Germinal center (tissue), 1 donor: ENCODE measurements around the gene CFL1.
"Not testable (repeated sequence)": the region's sequence is repeated elsewhere in the genome, so short reads cannot be mapped to it uniquely, and the experiment has no call there.

Experiments used
- DNase-seq: peaks from one replicate; pipeline ENCODE4 v3.0.0; 2012; ENCODE audit warnings: mixed read lengths, low spot score

The CFL1 gene

DNA sequence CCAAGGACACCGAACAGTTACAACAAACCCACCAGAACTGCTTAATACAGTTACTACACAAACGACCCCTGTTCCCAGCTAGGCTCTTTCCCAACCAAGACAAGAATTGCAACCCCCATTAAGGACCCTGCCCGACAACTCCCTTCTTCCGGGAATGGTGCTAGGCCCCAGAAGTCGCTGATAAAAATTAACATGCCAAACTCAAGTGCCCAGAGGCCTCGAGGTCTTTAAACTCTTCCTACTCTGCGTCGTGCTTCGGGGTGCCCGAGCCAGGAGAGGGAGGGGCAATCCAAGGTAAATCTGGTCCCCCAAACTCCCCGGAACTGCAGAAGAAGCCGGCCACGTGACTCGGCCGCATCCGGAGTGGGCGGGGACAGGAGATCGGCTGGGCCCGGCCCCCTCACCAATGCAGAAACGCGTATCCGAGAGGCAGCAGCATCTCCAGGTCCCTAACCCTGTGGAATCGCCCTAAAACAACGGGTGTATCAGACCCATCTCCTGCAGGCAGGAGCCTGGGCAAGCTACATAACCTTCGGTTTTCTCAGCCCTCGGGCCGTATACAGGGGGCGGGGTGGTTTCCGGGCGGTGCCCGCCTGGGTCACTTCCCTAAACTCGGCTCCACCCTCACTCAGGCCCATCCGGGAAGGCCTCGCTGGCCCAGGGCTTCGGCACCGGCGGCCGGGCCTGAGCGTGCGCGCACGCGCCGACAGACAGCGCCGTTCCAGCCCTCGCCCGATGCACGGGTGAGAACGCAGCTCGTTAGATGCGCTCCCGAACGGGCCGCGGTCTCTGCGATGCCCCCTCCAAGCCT lies 1.1 kb downstream of the CFL1 start:
- DNase-seq = peak; percentile 69

DNA sequence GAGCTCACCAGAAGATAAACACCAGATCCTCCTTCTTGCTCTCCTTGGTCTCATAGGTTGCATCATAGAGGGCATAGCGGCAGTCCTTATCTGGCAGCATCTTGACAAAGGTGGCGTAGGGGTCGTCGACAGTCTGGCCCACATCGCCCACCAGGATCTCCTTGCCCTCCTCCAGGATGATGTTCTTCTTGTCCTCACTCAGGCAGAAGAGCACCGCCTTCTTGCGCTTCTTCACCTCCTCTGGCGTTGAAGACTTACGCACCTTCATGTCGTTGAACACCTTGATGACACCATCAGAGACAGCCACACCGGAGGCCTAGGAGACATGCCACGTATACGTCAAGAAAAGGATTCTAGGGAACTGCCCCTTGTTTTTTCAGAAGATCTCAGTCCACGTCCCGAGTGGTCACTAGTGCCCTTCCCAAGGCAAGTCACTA lies 2.0 kb downstream of the CFL1 start:
- no peak for DNase-seq

GRCh38 chr11:65854852-65855837 lies 2.8 kb downstream of the CFL1 start:
- no peak for DNase-seq

GRCh38 chr11:65854161-65854592 lies 3.8 kb downstream of the CFL1 start:
- no peak for DNase-seq

DNA sequence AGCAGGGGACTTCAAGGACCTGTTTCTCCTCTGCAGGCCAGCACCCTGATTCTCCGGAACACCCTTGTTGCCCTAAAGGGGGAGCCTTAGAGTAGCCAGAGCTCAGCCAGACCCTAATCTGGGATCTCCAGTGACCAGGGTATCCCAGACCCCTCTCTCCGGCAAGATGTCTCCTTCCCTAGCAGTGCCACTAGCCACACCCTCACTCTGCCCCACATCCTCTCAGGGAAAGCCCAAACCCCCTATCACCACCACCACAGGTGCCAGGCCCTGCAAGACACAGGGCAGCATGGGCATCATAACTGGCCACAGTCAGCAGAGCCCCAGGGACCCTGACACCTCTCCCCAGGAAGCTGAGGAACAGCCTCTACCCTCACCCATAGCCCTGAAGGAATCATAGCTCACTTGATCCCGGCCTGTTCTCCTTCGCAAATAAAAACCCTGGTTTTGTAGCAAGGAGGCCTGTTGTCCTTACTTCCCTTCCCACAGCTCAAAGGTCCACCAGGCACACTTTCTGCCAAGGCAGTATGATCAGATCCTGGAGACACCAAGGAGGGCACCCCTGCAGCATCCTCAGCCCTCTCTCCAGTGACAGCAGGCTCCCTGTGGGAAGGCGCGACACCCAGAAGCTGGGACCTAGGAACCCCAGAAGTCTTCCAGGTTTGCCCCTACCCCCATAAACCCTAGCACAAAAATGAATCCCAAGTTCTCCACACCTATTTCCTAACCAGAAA lies 4.6 kb downstream of the CFL1 start:
- no peak for DNase-seq

DNA sequence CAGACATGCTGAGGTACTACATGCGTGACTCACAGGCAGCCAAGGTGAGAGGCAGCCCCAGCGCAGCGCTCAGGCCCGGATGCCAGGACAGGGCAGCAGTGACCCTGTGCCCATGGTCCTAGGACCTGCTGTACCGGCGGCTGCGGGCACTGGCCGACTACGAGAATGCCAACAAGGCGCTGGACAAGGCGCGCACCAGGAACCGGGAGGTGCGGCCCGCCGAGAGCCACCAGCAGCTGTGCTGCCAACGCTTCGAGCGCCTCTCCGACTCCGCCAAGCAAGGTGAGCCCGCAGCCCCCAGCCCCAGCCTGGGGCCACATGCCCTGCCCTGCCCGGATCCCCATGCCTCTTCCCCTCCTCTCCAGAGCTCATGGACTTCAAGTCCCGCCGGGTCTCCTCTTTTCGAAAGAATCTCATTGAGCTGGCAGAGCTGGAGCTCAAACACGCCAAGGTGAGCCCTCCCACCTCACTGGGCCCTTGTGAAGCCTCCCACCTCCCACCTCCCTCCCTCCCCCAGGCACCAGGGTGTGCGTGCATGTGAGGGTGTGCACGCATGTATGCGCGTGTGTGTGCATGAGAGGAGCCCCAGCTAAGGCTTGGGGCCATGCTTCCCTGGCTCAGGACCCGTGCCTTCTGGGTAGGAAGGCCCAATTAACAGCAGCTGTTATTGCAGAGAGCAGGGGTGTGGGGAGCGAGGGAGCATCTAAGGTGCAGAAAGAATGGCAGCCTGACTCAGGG lies 5.3 kb downstream of the CFL1 start:
- DNase-seq = no peak

DNA sequence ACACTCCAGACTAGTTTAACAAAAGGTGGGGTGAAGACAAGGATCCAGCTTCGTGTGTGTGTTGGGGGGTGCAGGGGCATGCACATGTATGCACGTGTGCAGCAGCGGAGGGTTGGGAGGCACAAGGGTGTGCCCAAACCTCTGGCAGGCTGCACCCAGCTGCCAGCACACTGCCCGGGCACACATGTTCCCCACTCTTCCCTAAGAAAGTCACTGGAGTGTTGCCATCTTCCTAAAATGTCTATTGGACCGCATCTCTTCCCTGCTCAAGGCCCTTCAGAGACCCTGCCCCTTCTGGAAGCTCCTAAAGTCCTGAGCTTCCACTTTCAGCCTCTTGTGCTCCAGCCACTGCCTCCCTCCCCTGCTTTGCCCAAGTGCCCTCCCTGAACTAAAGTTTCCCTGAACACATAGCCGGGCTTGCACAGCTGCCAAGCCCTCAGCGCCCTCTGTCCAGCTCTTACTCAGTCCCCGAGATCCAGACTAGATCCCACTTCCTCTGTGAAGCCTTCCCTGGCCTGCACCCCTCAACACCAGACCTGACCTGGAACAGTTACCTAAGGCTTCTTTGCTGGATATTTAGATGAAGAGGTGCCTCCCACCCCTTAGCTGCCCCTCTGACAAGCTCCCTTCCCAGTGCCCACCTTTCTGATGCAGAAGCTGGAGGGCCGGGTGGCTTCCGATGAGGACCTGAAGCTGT lies 6.0 kb downstream of the CFL1 start:
- DNase-seq = no peak

DNA sequence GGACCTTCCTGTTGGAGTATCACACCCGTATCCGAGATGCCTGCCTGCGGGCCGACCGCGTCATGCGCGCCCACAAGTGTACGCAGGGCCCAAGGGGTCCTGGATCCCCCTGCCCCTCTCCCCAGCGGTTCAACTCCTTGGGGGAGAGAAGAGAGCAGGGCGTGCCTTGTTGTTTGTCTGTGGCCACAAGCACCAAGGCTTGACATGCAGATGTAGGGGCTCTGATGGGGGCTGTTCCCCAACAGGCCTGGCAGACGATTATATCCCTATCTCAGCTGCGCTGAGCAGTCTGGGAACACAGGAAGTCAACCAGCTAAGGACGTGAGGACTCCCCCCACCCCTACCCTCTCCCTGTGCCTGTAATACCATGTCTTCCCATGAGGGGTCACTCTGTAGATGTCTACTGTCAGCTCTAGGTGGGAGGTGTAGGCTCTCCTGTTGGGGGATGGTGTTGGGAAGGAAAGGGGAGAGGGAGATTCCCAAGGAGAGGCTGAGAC lies 6.8 kb downstream of the CFL1 start:
- DNase-seq = peak; percentile 57

DNA sequence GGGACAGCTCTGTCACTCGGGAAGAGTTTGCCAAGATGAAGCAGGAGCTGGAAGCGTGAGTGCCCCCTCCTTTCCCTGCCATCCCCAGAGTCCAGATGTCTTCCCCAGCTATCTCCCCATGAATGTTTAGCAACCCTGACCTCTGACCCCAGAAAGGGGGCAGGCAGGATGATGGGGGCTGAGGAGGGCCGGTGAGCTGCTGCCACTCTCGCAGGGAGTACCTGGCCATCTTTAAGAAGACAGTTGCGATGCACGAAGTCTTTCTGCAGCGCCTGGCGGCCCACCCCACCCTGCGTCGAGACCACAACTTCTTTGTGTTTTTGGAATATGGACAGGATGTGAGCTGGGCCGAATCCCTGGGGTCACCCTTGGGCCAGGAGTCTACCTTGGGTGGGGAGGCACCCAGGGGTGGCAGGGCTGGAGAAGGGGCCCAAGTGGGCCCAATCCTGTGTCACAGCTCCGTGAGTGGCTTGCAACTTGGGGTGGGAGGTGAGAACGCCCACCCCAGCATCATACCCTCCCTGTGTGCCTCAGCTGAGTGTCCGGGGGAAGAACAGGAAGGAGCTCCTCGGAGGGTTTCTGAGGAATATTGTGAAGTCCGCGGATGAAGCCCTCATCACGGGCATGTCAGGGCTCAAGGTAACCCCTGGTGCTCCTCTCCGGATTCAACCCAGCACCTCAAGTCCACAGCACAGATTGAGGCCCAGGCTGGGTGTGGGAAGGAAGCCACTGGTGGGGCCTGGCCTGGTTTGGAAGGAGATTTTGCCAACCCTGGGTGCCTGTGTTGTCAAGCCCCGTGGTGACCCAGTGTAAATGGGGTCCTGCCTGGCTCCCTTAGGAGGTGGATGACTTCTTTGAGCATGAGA lies 7.5 kb downstream of the CFL1 start:
- DNase-seq = no peak

DNA sequence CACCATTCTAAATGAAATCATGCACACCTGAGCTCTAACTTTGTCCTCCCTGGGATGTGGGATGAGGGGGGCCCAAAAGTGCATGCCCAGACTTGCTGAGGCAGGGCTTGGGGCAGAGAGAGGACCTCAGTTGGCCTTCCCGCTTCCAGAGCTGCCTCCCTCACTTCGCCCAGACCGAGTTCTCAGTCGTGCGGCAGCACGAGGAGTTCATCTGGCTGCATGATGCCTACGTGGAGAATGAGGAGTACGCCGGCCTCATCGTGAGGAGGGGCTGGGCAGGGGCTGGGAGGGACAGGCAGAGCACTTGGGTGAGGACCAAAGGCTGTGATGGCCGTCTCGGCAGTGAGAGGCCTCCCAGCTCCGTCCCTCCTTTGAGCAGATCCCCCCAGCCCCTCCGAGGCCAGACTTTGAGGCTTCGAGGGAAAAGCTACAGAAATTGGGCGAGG lies 8.2 kb downstream of the CFL1 start:
- DNase-seq = no peak

DNA sequence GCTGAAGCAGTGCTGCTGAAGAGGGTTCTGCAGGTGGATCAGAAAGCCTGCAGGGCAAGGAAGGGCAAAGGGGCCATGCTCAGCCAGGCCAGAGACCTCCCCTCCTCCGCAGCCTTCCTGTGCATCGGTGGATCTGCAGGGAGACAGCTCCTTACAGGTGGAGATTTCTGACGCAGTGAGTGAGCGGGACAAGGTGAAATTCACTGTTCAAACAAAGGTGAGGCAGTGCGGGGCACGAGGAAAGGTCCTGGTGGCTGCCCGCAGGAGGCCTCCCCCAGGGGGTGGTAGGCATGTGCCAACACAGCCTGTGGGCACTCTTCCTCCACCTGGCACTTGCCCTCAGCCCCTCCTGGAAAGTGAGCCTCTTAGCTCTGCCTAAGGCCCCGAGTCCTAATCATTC lies 8.6 kb downstream of the CFL1 start:
- DNase-seq = no peak

DNA sequence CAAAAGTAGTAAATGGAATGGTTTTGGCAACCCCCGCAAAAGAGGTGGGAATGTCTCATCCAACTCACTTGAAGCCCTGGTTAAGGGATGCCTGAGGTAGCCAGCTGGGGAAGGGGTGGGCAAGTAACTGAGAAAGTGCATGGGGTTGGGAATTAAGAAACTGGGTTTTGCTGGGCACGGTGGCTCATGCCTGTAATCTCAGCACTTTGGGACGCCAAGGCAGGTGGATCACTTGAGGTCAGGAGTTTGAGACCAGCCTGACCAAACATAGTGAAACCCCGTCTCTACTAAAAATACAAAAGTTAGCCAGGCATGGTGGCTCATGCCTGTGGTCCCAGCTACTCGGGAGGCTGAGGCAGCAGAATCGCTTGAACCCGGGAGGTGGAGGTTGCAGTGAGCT lies 9.3 kb downstream of the CFL1 start:
- not testable (repeated sequence) for DNase-seq

- DNase-seq = no peak
Observed at GRCh38 chr11:65847746-65848145, 10.2 kb downstream of the CFL1 start.

DNA sequence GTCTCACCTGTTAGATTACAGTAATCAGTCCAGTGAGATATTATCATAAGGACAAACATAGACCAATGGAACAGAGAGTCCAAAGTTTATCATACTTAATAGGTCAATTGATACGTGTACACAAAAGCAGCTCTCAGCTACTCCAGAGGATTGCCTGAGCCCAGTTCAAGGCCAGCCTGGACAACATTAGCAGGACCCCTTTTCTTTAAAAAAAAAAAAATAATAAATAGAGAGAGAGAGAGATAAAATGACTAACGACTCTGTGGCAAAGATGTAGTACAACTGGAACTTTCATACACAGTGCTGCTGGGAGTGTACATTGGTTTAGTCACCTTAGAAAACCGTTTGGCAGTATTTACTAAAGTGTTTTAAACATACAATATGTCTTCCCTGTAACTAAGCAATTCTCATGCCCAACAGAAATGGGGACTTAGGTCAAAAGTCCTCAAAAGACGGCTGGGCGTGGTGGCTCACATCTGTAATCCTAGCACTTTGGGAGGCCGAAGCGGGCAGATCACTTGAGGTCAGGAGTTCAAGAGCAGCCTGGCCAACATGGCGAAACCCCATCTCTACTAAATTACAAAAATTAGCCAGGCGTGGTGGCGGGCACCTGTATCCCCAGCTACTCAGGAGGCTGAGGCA lies 13.6 kb downstream of the CFL1 start:
- DNase-seq = no peak

GRCh38 chr11:65843811-65844210 lies 14.2 kb downstream of the CFL1 start:
- DNase-seq = no peak

GRCh38 chr11:65842144-65842543 lies 15.8 kb downstream of the CFL1 start:
- DNase-seq = no peak

DNA sequence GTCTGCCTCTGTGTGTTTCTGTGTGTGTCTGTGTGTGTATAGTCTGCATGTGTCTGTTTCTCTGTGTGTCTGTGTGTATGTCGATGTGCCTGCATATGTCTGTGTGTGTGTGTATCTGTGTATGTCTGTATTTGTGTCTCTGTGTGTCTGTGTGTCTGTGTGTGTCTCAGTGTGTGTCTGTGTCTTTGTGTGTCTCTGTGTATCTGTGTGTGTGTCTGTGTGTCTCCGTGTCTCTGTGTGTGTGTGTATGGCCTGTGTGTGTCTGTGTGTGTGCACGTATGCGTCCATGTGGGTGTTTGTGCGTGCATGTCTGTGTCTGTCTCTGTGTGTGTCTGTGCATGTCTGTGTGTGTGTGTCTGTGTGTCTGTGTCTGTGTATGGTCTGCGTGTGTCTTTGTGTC lies 23.8 kb downstream of the CFL1 start:
- DNase-seq = no peak

DNA sequence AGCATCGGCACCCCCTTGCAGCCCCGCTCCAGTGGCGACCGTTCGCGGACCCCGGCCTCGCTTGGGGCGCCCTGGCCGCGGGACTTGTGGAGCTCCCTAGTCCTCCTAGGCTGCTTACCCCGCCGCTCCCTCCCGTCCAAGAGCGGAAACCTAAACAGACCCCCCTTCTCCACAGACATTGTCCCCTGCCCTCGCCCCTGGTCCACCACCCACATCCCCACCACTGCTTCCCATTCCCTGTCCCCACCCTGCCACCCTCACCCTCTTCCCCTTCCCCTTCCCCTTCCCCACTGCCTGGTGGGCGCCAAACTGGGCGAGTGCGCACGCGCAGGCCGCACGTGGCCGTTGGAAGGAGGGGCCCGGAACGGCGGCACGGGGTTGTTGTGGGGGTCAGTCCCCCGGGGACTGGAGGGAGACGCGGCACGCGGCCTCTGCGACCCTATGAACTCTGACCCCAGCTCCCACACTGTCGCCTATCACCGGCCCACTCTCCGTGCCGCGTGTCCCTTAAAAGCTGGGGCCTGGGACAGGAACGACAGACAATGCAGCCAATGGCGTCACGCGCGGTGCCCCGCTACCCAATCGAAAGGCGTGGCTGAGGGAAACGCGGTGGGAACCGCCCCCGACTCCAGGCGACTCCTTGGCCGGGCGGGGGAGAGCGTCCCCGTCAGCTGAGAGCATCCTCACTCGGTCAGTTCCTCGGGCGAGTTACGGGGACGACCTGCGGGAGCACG lies 24.5 kb downstream of the CFL1 start, which contains the start of gene SNX32:
TSS of gene SNX32 (plus strand) at position 667 of the 734 bp plus-strand sequence. CDS start 103 bp downstream, outside the sequence.
- DNase-seq = peak; percentile 99
